Psoas muscle (tissue), 8 donors: Measurements from ENCODE around the gene UPF2. TPM values are rescaled to one million over a fixed set of nuclear protein-coding genes. Genes with fewer than 3 reads are reported as not detected.

Experiments used
- ATAC-seq, 4 donors: fragments of 200-7000 bp; cut with Tn5 transposase; one replicate each; pipeline ENCODE4 v1.9.1; 2020; ENCODE audit warnings: moderate library complexity in 3 of 4, mild to moderate bottlenecking in 2 of 4
- DNase-seq, 2 donors: peaks; one replicate each; pipeline ENCODE4 v3.0.0-alpha.2; 2020
- H3K27ac ChIP-seq: fragments of 200-600 bp; one replicate; pipeline ENCODE4 v1.8.0; 2022
- H3K27me3 ChIP-seq, 3 donors: fragments of 200-600 bp in 1 of 3; one replicate each; pipeline versions ENCODE4 v1.6.1 to v1.8.0; 2013 to 2022; ENCODE audit warnings: low read length in 2 of 3, mild to moderate bottlenecking in 2 of 3, moderate library complexity in 1 of 3; ENCODE audit not compliant: insufficient read depth in 3 of 3
- H3K36me3 ChIP-seq, 2 donors: fragments of 200-600 bp in 1 of 2; one replicate each; pipeline versions ENCODE4 v1.6.1 to v1.8.0; 2013 to 2022; ENCODE audit warnings: low read depth in 1 of 2, mild to moderate bottlenecking in 1 of 2, moderate library complexity in 1 of 2; ENCODE audit not compliant: insufficient read depth in 1 of 2
- H3K4me1 ChIP-seq: fragments of 200-600 bp; one replicate; pipeline ENCODE4 v1.8.0; 2022
- H3K4me3 ChIP-seq: fragments of 200-600 bp; one replicate; pipeline ENCODE4 v1.8.0; 2022; ENCODE audit warnings: mild to moderate bottlenecking
- H3K9me3 ChIP-seq: fragments of 200-600 bp; one replicate; pipeline ENCODE4 v1.8.0; 2022
- CTCF ChIP-seq: fragments of 200-600 bp; IDR thresholded peaks from one replicate; pipeline ENCODE4 v1.8.0; 2022; ENCODE audit warnings: antibody characterized with exemption
- WGBS, 3 donors: extraction: QIAGEN DNeasy Blood & Tissue Kit; methylation state at CpG; one replicate each; pipeline versions ENCODE4 v1.1.6 to v1.1.7; 2013; 5-methylcytosine and 5-hydroxymethylcytosine counted together
- intact Hi-C, 2 donors: fragments of 100-400 bp; cut with DNase I; formaldehyde crosslinking; loops; one replicate each; pipeline versions ENCODE4 v1.11.0 to v1.14.2; 2022
- long read RNA-seq, 2 donors: library from polyadenylated mRNA; unstranded; transcript quantifications; one replicate each; pipeline ENCODE4 v2.0.0, GENCODE V29; 2021
- polyA plus RNA-seq, 3 donors: library from polyadenylated mRNA; stranded (reverse); fragments of 200-250 nt; gene quantifications; one replicate each; pipeline ENCODE4 v1.2.3, GENCODE V29; 2013
- total RNA-seq, 4 donors: library from RNA; stranded (reverse); fragmentation: NEBNext Ultra II Directional in 2 of 4; extraction: Animal tissue kit (Norgen Biotek cat#: 25700) in 2 of 4; gene quantifications; one replicate each; pipeline versions ENCODE4 v1.2.1 to v1.2.4, GENCODE V29; 2021 to 2023
- donor health status: healthy with polysubstance abuse.
- donor health status: DM: no; HTN: no; CAD: no; lungs with moderate emphysema.
- donor health status: Bipolar disorder and iron deficiency.
- donor health status: healthy.
- donor health status: DM: yes; HTN: yes; CAD: no.
- donor health status: DM: no; HTN: no; CAD: no.
- donor health status: DM: no; HTN: no; CAD: no.
- donor health status: DM: yes; HTN: yes; CAD: no.

The UPF2 gene, protein sequence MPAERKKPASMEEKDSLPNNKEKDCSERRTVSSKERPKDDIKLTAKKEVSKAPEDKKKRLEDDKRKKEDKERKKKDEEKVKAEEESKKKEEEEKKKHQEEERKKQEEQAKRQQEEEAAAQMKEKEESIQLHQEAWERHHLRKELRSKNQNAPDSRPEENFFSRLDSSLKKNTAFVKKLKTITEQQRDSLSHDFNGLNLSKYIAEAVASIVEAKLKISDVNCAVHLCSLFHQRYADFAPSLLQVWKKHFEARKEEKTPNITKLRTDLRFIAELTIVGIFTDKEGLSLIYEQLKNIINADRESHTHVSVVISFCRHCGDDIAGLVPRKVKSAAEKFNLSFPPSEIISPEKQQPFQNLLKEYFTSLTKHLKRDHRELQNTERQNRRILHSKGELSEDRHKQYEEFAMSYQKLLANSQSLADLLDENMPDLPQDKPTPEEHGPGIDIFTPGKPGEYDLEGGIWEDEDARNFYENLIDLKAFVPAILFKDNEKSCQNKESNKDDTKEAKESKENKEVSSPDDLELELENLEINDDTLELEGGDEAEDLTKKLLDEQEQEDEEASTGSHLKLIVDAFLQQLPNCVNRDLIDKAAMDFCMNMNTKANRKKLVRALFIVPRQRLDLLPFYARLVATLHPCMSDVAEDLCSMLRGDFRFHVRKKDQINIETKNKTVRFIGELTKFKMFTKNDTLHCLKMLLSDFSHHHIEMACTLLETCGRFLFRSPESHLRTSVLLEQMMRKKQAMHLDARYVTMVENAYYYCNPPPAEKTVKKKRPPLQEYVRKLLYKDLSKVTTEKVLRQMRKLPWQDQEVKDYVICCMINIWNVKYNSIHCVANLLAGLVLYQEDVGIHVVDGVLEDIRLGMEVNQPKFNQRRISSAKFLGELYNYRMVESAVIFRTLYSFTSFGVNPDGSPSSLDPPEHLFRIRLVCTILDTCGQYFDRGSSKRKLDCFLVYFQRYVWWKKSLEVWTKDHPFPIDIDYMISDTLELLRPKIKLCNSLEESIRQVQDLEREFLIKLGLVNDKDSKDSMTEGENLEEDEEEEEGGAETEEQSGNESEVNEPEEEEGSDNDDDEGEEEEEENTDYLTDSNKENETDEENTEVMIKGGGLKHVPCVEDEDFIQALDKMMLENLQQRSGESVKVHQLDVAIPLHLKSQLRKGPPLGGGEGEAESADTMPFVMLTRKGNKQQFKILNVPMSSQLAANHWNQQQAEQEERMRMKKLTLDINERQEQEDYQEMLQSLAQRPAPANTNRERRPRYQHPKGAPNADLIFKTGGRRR
- total RNA-seq (10 to 100 TPM; 18.9 to 35.1 (median 24.5) TPM), polyA plus RNA-seq (10 to 100 TPM; 12.7 to 31.1 (median 20.1) TPM)
- long read RNA-seq, donor 1, full-length matches to known transcripts, result 8 of 15 reads
- long read RNA-seq, donor 1, partial matches to known transcripts, result 6 of 15 reads
- long read RNA-seq, donor 1, other reads (novel, unspliced or antisense), result 1 of 15 reads
- long read RNA-seq, donor 2, full-length matches to known transcripts, result 10 of 36 reads
- long read RNA-seq, donor 2, partial matches to known transcripts, result 24 of 36 reads
- long read RNA-seq, donor 2, other reads (novel, unspliced or antisense), result 2 of 36 reads

GRCh38 chr10:12042797-12043651 lies at the start of gene UPF2:
TSS of gene UPF2 (minus strand) at chr10:12042809. CDS start at chr10:12035423, 7,386 bp downstream.
- Histone ChIP-seq H3K9me3 (no peaks in the 10 kb centered on the region), H3K4me1 (peaks cover 12% of the 10 kb centered on the region), H3K27ac (peak within 1 kb of the TSS; percentile 96), H3K4me3 (peak within 1 kb of the TSS; percentile 99), H3K36me3 (no peaks in the 10 kb centered on the region), H3K27me3 (peaks cover 0 to 3% (median 0%) of the 10 kb centered on the region in 3 donors)
- 3 to 4% (median 4%) methylated on average over 42 to 56 of the region's 56 CpGs for WGBS, 3 donors
- intact Hi-C loops, result loop anchor here in 1 of 2 donors (1.0 kb wide), 1 partner anchor 25 kb away; the partner anchor contains the start of gene DHTKD1
- ATAC-seq (peak; percentile 96 to 97 (median 96)), DNase-seq (peak; percentile 98 to 99)
- TF ChIP-seq CTCF, result no peak

DNA sequence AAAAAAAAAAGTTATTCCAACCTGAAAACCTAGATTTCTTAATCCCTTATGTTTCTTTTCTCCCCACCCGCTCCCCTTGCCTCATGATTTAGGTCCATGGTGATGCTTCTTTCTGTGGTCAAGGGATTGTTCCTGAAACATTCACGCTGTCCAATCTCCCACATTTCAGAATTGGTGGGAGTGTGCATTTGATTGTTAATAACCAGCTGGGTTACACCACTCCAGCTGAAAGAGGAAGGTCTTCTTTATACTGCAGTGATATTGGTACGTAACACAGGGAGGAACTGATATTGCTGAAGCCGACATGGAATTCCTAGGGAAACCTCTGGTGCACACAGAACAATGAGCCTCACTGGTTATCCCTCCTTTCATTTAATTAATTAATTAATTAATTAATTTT lies 48.8 kb upstream of the UPF2 start:
- no peak for TF ChIP-seq CTCF
- Histone ChIP-seq H3K4me3 (no peak overlapping the region), H3K4me1 (no peaks in the 10 kb centered on the region), H3K27ac (no peak overlapping the region), H3K9me3 (no peaks in the 10 kb centered on the region), H3K27me3 (no peaks in the 10 kb centered on the region), H3K36me3 (peaks cover 17 to 86% of the 10 kb centered on the region in 2 donors)
- WGBS, 3 donors, result 96 to 97% (median 97%) methylated on average over 4 of the region's 4 CpGs
- DNase-seq (no peak), ATAC-seq (no peak)
- intact Hi-C loops, result no loop called here

- TF ChIP-seq CTCF, result no peak
- H3K27ac ChIP-seq, result no peak overlapping the region
- WGBS, 3 donors, result 92 to 94% (median 93%) methylated on average over 14 of the region's 14 CpGs
- H3K4me3 ChIP-seq, result no peak overlapping the region
- no peaks in the 10 kb centered on the region for H3K9me3 ChIP-seq
- H3K4me1 ChIP-seq, result no peaks in the 10 kb centered on the region
- no peaks in the 10 kb centered on the region for H3K27me3 ChIP-seq
- ATAC-seq, result no peak
- H3K36me3 ChIP-seq, result peaks cover 15 to 91% of the 10 kb centered on the region in 2 donors
- no peak for DNase-seq
- intact Hi-C loops, result no loop called here
Measured at GRCh38 chr10:12088919-12089318, 46.3 kb upstream of the UPF2 start.
